ENCODE results near the gene RAMAC. TPM values are rescaled to one million over a fixed set of nuclear protein-coding genes. Genes with fewer than 3 reads are reported as not detected.

Gene RAMAC
- total and polyA plus RNA-seq, 2 of the 4 experiments (the other 2 are of a cell fraction): 23.6 to 29.6 TPM

DNA sequence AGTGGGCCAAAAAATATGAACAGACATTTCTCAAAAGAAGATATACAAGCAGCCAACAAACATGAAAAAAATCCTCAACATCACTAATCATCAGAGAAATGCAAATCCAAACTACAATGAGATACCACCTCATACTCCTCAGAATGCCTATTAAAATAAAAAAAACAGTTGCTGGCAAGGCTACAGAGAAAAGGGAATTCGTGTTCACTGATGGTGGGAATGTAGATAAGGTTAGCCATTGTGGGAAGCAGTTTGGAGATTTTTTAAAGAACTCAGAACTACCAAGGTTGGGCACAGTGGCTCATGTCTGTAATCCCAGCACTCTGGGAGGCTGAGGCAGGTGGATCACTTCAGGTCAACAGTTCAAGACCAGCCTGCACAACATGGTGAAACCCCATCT lies 53.2 kb downstream of the RAMAC start:
- Histone ChIP-seq H2BK20ac (ENCODE audit: low read depth, low read length) (no peak overlapping the region), H3K4me1 (ENCODE audit: control insufficient read depth, insufficient read depth, low read length) (no peaks in the 10 kb centered on the region), H3K4me3 (ENCODE audit: insufficient read depth, low read depth, low read length) (no peak overlapping the region), H3K9me3 (ENCODE audit: control insufficient read depth, insufficient read depth, low read length) (no peaks in the 10 kb centered on the region), H3K56ac (ENCODE audit: extremely low read depth, insufficient read depth, low read length) (no peak overlapping the region), H2AK5ac (ENCODE audit: low read depth, low read length) (no peak overlapping the region), H3K4ac (ENCODE audit: low read depth, low read length) (no peak overlapping the region), H2BK5ac (ENCODE audit: low read depth, low read length, poor library complexity, severe bottlenecking) (no peak overlapping the region), H2AFZ (replicated peaks; ENCODE audit: low read length, poor library complexity) (no peak overlapping the region), H2AK9ac (replicated peaks; ENCODE audit: low read depth, low read length, poor library complexity) (no peak overlapping the region), H3K9ac (ENCODE audit: low read depth, low read length) (no peak overlapping the region), H2BK15ac (ENCODE audit: low read depth, low read length) (no peak overlapping the region), H3K9me1 (ENCODE audit: insufficient read depth, low read length) (no peaks in the 10 kb centered on the region), H2BK120ac (ENCODE audit: low read depth, low read length) (no peak overlapping the region), H4K5ac (ENCODE audit: low read depth, low read length) (no peak overlapping the region), H3K18ac (ENCODE audit: low read depth, low read length) (no peak overlapping the region), H3K27me3 (ENCODE audit: control insufficient read depth, insufficient read depth, low read length) (no peaks in the 10 kb centered on the region), H3K36me3 (ENCODE audit: control insufficient read depth, insufficient read depth, low read length) (peaks cover 31% of the 10 kb centered on the region), H3K4me2 (ENCODE audit: low read depth, low read length) (no peak overlapping the region), H3K27ac (ENCODE audit: insufficient read depth, low read length) (no peak overlapping the region), H3K23ac (ENCODE audit: low read depth, low read length) (no peak overlapping the region), H4K20me1 (ENCODE audit: insufficient read depth, low read length) (peaks cover 31% of the 10 kb centered on the region), H4K8ac (ENCODE audit: low read depth in 2 of 2, low read length in 2 of 2) (no peak overlapping the region), H3K79me1 (ENCODE audit: low read depth in 1 of 2, low read length in 2 of 2) (peaks cover 20 to 45% of the 10 kb centered on the region in 2 experiments), H4K91ac (ENCODE audit: insufficient read depth, low read depth, low read length) (no peak overlapping the region), H3K14ac (replicated peaks; ENCODE audit: low read depth, low read length) (no peak overlapping the region)
- POLR2A ChIA-PET (ENCODE audit: unreplicated experiment): no interaction called here
- no peak for ATAC-seq (ENCODE audit: low read depth)
- CTCF ChIA-PET: no interaction called here
- in situ Hi-C loops (cut with MboI; ENCODE audit: low sequenced_read_pairs) (no loop called here), intact Hi-C loops (cut with micrococcal nuclease) (no loop called here), dilution Hi-C loops (cut with HindIII; ENCODE audit: low sequenced_read_pairs, unreplicated experiment) (no loop called here)
- WGBS, 2 experiments (ENCODE audit: extremely low coverage in 2 of 2, insufficient read length in 1 of 2): no CpG with 5 or more reads among the region's 1 CpG
- no peak for DNase-seq
- BruUV-seq (replicated peaks): no TSS peak
- TF ChIP-seq MAZ (IDR thresholded peaks at IDR 0.05; ENCODE audit: borderline replicate concordance, low read depth, low read length) (no peak), RCOR1 (IDR thresholded peaks at IDR 0.05; ENCODE audit: insufficient replicate concordance, low read length) (no peak), MXI1 (IDR thresholded peaks at IDR 0.05; ENCODE audit: borderline replicate concordance, low read depth, low read length) (no peak), FOS (IDR thresholded peaks at IDR 0.05; ENCODE audit: low read depth, low read length) (no peak), CHD1 (IDR thresholded peaks at IDR 0.05; ENCODE audit: low read depth, low read length) (no peak), NFE2L2 (IDR thresholded peaks at IDR 0.05; ENCODE audit: low read depth, low read length) (no peak), ELK1 (IDR thresholded peaks at IDR 0.05; ENCODE audit: borderline replicate concordance, low read depth, low read length) (no peak), BHLHE40 (IDR thresholded peaks at IDR 0.05; ENCODE audit: low read depth, low read length) (no peak), POLR2A (IDR thresholded peaks at IDR 0.05; ENCODE audit: low read depth, low read length) (no peak), USF2 (IDR thresholded peaks at IDR 0.05; ENCODE audit: low read depth, low read length) (no peak), CTCF (conservative IDR thresholded peaks at IDR 0.05; ENCODE audit: low read depth, low read length) (no peak), CEBPB (IDR thresholded peaks at IDR 0.05; ENCODE audit: low read depth, low read length) (no peak), RFX5 (IDR thresholded peaks at IDR 0.05; ENCODE audit: low read depth, low read length) (no peak), MAFK (IDR thresholded peaks at IDR 0.05; ENCODE audit: low read depth, low read length) (no peak), RAD21 (IDR thresholded peaks at IDR 0.05; ENCODE audit: low read length) (no peak)
